T-helper 2 cell (primary cell): ENCODE measurements around the gene ARHGEF17.

ENCODE experiments used
- DNase-seq, 5 experiments: peaks; one replicate each; pipeline versions ENCODE4 v3.0.0 to v3.0.0-alpha.2; 2012 to 2022

ARHGEF17 gene

GRCh38 chr11:73293356-73293936 lies 14.6 kb upstream of the ARHGEF17 start:
- no peak for DNase-seq

- DNase-seq, result no peak
These were observed 13.5 kb upstream of the ARHGEF17 start for GRCh38 chr11:73294604-73295003.

DNA sequence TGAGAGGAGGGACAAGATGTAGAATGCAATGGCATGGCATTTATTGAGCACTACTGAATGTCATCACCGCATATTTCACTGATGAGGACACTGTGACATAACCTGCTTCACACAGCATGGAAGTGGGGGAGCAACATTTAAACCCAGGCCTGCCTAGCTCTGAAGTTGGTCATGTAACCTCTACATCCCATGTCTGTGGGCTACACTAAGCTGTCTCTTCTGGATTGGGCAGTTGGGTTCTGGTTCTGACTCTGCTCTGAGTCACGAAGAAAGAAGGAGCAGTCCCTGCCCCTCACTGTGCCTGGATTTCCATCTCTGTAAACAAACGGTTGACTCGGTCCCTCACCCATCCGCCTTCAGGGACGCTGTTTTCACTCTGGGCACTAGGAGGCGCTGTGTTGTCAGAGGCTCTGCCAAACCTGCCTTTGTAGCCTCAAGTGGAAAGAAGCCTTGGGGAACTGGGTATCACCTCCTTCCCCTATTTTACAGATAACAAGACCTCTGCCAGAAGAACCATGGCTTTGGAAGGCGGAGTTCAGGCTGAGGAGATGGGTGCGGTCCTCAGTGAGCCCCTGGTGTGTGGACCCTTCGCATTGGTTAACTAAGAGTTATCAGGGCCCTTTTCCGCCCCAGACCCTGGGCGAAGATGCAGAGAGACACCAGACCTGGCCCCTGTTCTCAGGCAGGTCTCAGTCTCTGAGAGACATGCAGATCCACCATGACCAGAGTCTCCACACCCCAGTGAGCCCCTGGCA lies 12.7 kb upstream of the ARHGEF17 start:
- DNase-seq, result peak; percentile 33 to 68 (median 49)

DNA sequence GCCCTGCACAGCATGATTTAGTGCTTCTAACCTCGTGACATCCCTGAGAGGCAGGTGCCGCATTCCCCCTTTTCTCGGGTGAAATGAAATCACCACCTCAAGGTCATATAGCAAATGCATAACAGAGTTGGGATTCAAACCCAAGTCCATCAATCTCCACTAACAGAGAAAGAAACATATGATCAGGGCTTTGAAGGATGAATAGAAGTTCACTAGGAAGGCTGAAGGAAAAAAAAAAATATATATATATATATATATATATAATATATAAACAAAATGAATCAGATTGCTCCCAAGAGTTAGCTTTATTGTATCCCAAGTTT lies 12.1 kb upstream of the ARHGEF17 start:
- DNase-seq, result no peak

GRCh38 chr11:73296501-73297230 lies 11.4 kb upstream of the ARHGEF17 start:
- DNase-seq, result no peak

DNA sequence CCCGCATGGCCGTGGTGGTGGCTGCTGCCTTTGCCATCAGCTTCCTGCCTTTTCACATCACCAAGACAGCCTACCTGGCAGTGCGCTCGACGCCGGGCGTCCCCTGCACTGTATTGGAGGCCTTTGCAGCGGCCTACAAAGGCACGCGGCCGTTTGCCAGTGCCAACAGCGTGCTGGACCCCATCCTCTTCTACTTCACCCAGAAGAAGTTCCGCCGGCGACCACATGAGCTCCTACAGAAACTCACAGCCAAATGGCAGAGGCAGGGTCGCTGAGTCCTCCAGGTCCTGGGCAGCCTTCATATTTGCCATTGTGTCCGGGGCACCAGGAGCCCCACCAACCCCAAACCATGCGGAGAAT lies 10.9 kb upstream of the ARHGEF17 start:
- DNase-seq, result no peak

GRCh38 chr11:73297702-73298101 lies 10.4 kb upstream of the ARHGEF17 start:
- DNase-seq, result no peak

GRCh38 chr11:73298233-73298632 lies 9.8 kb upstream of the ARHGEF17 start:
- DNase-seq, result no peak

DNA sequence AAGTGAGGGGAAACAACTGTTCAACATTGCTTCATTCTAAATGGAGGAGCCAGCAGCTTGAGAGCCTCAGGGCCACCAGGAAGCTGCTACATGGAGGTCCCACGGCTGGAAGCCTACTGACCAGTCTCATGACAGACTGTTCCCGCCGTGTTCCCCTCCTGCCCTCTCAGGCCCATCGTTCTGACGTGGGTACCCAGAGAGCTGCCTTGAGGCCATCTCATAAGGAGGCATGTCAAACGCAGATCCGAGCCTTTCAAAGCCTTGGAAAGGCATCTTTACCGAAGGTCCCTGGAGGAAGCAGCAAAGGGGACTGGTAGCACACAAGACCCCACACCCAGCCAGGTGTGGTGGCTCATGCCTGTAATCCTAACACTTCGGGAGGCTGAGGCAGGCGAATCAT lies 8.3 kb upstream of the ARHGEF17 start:
- DNase-seq, result no peak

- no peak for DNase-seq
These were observed 1.8 kb upstream of the ARHGEF17 start for GRCh38 chr11:73306069-73306841.

GRCh38 chr11:73306977-73307322 lies 1.1 kb upstream of the ARHGEF17 start:
- DNase-seq, result no peak

- peak; percentile 74 to 87 (median 82) for DNase-seq
These were observed 613 bp upstream of the ARHGEF17 start for GRCh38 chr11:73307323-73308002.

DNA sequence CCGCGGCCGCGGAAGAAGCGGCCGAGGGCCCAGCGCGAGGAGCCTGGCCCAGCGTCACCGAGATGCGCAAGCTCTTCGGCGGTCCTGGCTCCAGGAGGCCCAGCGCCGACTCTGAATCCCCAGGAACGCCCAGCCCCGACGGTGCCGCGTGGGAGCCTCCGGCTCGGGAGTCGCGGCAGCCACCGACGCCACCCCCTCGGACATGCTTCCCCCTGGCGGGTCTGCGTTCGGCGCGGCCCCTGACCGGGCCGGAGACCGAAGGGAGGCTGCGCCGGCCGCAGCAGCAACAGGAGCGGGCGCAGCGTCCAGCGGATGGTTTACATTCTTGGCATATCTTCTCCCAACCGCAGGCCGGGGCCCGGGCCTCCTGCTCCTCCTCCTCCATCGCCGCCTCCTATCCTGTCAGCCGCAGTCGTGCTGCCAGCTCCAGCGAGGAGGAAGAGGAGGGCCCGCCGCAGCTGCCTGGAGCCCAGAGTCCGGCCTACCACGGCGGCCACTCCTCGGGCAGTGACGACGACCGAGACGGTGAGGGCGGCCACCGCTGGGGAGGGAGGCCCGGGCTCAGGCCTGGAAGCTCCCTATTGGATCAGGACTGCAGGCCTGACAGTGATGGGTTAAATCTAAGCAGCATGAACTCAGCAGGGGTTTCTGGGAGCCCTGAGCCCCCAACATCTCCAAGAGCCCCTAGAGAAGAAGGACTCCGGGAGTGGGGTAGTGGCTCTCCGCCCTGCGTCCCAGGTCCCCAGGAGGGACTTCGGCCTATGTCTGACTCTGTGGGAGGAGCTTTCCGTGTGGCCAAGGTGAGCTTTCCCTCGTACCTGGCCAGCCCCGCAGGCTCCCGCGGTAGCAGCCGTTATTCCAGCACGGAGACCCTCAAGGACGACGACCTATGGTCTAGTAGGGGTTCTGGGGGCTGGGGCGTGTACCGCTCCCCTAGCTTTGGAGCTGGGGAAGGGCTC lies 1.2 kb downstream of the ARHGEF17 start:
- no peak for DNase-seq

DNA sequence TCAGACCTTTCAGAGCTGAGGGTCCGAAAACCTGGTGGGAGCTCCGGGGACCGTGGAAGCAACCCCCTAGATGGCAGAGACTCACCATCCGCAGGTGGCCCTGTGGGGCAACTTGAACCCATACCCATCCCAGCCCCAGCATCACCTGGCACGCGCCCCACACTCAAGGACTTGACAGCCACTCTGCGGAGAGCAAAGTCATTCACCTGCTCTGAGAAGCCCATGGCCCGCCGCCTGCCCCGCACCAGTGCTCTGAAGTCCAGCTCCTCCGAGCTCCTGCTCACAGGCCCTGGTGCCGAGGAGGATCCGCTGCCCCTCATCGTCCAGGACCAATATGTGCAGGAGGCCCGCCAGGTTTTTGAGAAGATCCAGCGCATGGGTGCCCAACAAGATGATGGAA lies 2.0 kb downstream of the ARHGEF17 start:
- no peak for DNase-seq

GRCh38 chr11:73310661-73311393 lies 2.8 kb downstream of the ARHGEF17 start:
- no peak for DNase-seq

DNA sequence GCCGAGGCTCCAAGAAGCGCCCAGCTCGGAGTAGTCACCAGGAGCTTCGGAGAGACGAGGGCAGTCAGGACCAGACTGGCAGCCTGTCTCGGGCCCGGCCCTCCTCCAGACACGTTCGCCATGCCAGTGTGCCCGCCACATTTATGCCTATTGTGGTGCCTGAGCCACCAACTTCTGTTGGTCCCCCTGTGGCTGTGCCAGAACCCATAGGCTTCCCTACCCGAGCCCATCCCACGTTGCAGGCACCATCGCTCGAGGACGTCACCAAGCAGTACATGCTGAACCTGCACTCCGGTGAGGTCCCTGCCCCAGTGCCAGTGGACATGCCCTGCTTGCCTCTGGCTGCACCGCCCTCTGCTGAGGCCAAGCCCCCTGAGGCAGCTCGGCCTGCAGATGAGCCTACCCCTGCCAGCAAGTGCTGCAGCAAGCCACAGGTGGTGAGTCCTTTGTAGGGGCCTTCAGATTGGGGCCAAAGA lies 3.4 kb downstream of the ARHGEF17 start:
- DNase-seq, result no peak

DNA sequence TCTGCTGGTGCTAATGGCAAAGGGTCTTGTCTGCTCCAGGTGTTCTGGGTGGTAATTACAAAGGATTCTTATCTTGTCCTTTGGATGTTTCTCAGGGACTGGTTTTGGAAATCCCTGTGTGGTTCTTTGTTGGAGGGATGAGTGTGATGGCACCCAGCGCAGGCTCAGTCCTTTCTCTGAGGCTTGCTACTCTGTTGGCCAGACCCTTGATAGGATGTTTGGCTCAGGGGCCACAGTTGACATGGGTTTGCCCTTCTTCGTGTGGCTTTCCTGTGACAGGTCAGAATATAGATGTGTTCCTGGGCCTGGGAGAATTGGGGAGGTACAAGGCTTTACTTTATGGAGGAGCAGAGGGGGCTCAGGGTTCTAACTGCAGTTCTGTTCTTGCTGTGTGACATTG lies 4.0 kb downstream of the ARHGEF17 start:
- no peak for DNase-seq

DNA sequence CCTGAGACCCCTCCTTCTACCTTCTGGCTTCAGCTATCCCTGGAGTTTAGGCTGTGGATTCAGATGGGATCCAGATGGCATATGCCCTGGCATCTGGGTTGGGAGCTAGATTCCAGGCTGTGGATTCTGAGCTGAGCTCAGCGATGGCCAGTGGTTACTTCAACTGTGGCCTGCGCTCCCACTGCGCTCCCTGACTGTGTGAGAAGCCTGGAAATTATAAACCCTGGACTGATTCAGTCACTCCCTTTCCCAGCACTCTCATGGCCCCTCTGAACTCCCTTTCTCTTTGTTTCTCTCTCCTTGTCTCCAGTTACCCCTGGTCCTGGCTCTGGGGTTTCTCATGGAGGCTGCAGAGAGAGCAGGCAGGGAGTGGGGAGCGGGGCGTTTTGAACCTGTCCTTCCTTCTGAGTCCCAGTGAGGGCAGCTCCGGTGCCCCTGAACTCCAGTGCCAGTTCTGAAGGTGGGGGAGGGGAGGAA lies 4.8 kb downstream of the ARHGEF17 start:
- no peak for DNase-seq

DNA sequence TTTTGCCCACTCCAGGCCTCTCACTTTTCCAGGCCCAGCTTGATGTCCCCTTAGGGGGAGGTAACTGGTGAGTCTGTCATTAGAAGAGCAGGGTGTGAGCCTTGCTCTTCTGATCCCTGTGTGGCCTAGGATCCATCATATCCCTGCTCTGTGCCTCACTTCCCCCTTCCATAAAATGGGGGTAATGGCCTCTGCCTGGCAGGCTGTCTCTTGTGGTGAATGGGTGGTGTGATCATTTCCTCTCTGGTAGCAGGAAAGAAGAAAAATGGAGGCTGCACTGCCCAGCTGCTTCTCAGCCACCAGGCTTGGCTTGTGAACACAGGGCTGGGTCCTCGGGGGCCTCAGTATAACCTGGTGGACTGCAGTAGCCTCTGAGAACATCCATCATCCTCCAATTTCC lies 5.6 kb downstream of the ARHGEF17 start:
- DNase-seq, result peak in 1 of 5 experiments; percentile 21

DNA sequence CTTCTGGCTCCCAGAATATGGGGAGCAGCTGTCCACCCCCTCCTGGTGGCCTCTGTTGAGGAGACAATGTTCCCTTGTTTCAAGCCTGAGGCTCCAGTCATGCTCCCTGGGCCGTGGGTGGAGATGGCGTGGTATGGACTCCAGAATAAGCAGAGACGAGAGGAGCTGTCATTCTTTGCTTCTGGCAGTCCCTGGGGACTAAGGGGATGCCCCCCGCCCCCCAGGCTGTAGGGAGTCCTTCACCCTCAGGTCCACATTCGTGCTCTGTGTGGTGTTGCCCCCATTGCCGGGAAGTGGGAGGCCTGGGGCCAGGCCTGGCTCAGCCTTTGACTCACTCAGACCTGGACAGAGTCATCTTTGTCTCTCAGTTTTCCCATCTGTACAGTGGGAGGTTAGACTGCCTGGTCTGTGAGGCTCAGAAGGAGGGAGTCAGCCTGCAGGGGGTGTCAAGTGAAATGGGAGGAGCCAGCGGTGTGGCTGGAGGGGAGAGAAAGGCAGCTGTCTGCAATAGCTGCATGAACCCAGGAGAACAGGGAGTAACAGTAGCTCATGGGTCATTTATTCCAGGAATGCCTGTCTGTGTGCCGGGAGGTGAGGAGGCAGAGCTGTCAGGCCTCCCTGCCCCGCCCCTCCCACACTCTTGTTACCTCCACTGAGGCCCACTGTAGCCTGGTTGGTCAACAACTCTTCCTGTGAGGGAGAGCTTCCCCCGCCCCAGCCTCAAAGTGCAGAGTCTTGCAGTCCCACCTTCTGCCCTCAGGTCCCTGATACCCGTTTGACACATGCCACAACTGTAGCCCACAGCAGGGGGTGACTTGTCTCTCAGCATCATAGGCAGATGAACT lies 6.3 kb downstream of the ARHGEF17 start:
- DNase-seq, result no peak
